Ishikawa (cell line): ENCODE data around the gene EMP2.

Experiments used
- CEBPB ChIP-seq: IDR thresholded peaks from 2 replicates; pipeline ENCODE4 v1.6.1; 2012
- CREB1 ChIP-seq: IDR thresholded peaks from 2 replicates; pipeline ENCODE4 v1.6.1; 2012; ENCODE audit warnings: low read depth
- EGR1 ChIP-seq: IDR thresholded peaks from 2 replicates; pipeline ENCODE4 v1.6.1; 2012
- EP300 ChIP-seq: IDR thresholded peaks from 2 replicates; pipeline ENCODE4 v1.6.1; 2012; ENCODE audit warnings: borderline replicate concordance
- FOXM1 ChIP-seq: IDR thresholded peaks from 2 replicates; pipeline ENCODE4 v1.6.1; 2012; ENCODE audit warnings: low read depth, borderline replicate concordance
- NFIC ChIP-seq: IDR thresholded peaks from 2 replicates; pipeline ENCODE4 v1.6.1; 2012
- RAD21 ChIP-seq: IDR thresholded peaks from 2 replicates; pipeline ENCODE4 v1.6.1; 2012; ENCODE audit warnings: low read depth
- TAF1 ChIP-seq: IDR thresholded peaks from 2 replicates; pipeline ENCODE4 v1.6.1; 2012; ENCODE audit warnings: low read depth, mild to moderate bottlenecking
- TCF12 ChIP-seq: IDR thresholded peaks from 2 replicates; pipeline ENCODE4 v1.6.1; 2012; ENCODE audit warnings: low read depth
- TEAD4 ChIP-seq: IDR thresholded peaks from 2 replicates; pipeline ENCODE4 v1.6.1; 2012
- YY1 ChIP-seq: IDR thresholded peaks from 2 replicates; pipeline ENCODE4 v1.6.1; 2012; ENCODE audit warnings: low read depth
- ZBTB7A ChIP-seq: IDR thresholded peaks from 2 replicates; pipeline ENCODE4 v1.6.1; 2012; ENCODE audit warnings: low read depth
- TF ChIP-seq, protein P1 (sequence below): IDR thresholded peaks from 2 replicates; pipeline ENCODE4 v1.6.1; 2012
- TF ChIP-seq, protein P2 (sequence below): IDR thresholded peaks from 2 replicates; pipeline ENCODE4 v1.6.1; 2012
- TF ChIP-seq, protein P3 (sequence below): IDR thresholded peaks from 2 replicates; pipeline ENCODE4 v1.6.1; 2012; ENCODE audit warnings: low read depth, mild to moderate bottlenecking

EMP2 gene

DNA sequence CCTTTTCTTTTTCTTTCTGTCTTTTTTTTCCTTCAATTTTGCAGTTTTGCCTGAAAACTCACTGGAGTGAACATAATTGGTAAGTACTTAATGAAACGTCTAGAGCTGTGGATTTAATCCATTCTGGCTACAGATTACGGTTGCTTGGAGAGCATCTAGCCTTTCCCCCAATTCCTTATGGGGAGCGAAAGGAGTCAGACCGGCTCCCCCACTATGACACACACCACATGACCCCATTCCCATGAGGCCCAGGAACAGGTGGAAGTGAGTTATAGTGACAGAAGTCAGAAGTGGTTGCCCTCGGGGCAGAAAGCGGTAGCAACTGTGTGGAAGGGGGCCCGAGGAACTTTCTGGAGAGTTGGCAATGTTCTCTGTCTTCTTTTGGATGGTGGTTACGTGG is 41.2 kb downstream of the EMP2 start:
- TF ChIP-seq CREB1 = no peak
- TF ChIP-seq NFIC = no peak
- no peak for TF ChIP-seq RAD21
- no peak for TF ChIP-seq EGR1
- TF ChIP-seq, protein P1, sequence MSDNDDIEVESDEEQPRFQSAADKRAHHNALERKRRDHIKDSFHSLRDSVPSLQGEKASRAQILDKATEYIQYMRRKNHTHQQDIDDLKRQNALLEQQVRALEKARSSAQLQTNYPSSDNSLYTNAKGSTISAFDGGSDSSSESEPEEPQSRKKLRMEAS = no peak
- no peak for TF ChIP-seq YY1
- no peak for TF ChIP-seq TAF1
- TF ChIP-seq FOXM1 = no peak
- TF ChIP-seq TCF12 = no peak
- TF ChIP-seq EP300 = no peak
- TF ChIP-seq, protein P2, sequence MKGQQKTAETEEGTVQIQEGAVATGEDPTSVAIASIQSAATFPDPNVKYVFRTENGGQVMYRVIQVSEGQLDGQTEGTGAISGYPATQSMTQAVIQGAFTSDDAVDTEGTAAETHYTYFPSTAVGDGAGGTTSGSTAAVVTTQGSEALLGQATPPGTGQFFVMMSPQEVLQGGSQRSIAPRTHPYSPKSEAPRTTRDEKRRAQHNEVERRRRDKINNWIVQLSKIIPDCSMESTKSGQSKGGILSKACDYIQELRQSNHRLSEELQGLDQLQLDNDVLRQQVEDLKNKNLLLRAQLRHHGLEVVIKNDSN = no peak
- no peak for TF ChIP-seq ZBTB7A
- TF ChIP-seq TEAD4 = no peak
- TF ChIP-seq, protein P3, sequence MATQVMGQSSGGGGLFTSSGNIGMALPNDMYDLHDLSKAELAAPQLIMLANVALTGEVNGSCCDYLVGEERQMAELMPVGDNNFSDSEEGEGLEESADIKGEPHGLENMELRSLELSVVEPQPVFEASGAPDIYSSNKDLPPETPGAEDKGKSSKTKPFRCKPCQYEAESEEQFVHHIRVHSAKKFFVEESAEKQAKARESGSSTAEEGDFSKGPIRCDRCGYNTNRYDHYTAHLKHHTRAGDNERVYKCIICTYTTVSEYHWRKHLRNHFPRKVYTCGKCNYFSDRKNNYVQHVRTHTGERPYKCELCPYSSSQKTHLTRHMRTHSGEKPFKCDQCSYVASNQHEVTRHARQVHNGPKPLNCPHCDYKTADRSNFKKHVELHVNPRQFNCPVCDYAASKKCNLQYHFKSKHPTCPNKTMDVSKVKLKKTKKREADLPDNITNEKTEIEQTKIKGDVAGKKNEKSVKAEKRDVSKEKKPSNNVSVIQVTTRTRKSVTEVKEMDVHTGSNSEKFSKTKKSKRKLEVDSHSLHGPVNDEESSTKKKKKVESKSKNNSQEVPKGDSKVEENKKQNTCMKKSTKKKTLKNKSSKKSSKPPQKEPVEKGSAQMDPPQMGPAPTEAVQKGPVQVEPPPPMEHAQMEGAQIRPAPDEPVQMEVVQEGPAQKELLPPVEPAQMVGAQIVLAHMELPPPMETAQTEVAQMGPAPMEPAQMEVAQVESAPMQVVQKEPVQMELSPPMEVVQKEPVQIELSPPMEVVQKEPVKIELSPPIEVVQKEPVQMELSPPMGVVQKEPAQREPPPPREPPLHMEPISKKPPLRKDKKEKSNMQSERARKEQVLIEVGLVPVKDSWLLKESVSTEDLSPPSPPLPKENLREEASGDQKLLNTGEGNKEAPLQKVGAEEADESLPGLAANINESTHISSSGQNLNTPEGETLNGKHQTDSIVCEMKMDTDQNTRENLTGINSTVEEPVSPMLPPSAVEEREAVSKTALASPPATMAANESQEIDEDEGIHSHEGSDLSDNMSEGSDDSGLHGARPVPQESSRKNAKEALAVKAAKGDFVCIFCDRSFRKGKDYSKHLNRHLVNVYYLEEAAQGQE = no peak
- TF ChIP-seq CEBPB = no peak

DNA sequence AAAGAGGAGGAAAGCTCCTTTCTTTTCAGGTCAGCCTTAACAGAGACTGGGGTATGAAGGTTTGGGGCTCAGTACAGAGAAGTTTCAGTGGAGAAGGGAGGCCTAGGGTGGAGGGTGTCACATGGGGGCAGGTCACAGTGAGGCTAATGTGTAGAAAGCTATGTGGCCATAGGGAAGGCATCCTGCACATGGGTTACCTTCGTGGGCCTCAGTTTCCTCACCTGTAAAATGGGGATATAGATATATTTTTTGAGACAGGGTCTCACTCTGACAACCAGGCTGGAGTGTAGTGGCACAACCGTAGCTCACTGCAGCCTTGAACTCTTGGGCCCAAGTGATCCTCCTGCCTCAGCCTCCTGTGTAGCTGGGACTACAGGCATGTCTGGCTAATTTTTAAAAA is 41.8 kb downstream of the EMP2 start:
- TF ChIP-seq CREB1 (no peak), NFIC (no peak), FOXM1 (no peak)
- TF ChIP-seq, protein P3 = no peak

DNA sequence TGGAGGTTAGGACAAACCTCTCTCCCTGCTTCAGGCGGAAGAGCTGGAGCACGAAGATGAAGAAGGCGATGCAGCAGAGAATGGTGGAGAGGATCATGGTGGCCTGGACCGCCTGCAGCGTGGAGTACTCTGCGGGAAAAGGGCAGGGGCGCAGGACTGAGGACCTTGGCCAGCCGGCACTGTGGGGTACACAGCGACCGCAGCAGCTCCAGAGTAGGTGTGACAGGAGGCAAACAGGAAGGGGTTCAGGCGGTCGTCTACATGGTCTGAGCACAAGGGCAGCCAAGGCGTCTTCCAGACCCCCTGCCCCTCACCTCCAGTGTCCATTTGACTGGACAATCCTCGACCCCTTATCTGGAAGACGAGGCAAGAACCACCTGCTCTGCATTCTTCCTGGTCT is 42.5 kb downstream of the EMP2 start:
- TF ChIP-seq TEAD4 = no peak
- TF ChIP-seq ZBTB7A = no peak
- no peak for TF ChIP-seq TCF12
- TF ChIP-seq, protein P1 = no peak
- no peak for TF ChIP-seq RAD21
- TF ChIP-seq TAF1 = no peak

DNA sequence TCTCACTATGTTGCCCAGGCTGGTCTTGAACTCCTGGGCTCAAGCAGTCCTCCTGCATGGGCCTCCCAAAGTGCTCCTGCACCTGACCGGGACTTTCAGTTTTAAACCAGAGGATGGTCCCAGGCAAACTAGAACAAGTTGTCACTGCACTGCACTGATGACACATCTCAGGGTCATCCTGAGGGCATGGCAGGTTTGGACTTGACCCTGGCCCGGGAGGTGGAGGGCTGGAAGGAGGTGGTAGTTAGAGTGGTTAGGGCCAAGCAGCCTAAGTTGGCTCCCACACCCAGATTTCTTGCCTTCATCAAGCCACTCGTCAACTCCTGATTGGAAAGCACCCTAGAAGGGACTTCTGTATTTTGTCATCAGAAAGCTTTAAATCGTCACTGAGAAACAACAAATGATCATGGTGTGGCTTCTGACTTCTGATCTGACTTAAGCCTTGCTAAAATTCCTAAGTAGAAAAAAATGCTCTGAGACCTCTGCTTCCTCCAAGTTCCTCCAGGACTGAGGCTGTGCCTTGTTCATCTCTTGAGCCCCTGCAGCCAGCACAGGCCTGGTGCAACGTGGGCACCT is 43.5 kb downstream of the EMP2 start:
- TF ChIP-seq CEBPB (no peak), TAF1 (no peak), ZBTB7A (no peak), YY1 (no peak), TCF12 (no peak), RAD21 (no peak), FOXM1 (no peak), EP300 (no peak), CREB1 (no peak)
- TF ChIP-seq, protein P2 = no peak
- TF ChIP-seq, protein P3 = no peak
- TF ChIP-seq, protein P1 = no peak

DNA sequence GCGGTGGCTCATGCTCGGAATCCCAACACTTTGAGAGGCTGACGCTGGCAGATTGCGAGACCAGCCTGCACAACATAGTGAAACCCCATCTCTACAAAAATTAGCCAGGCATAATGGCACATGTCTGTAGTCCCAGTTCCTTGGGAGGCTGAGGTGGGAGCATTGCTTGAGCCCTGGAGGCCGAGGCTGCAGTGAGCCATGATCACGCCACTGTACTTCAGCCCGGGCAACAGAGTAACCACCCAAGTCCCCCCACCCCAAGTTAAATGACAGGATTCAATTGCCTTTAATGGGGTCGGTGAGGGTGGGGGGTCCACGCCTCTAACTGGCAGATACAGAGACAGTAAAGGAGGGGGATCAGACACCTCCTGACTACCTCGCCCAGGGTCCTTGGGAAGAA is 44.9 kb downstream of the EMP2 start:
- TF ChIP-seq, protein P2 = no peak
- TF ChIP-seq YY1 = no peak
- TF ChIP-seq, protein P3 = no peak
- no peak for TF ChIP-seq EGR1
- no peak for TF ChIP-seq FOXM1
- TF ChIP-seq TEAD4 = no peak
- no peak for TF ChIP-seq NFIC
- TF ChIP-seq TAF1 = no peak
- TF ChIP-seq CREB1 = no peak
- no peak for TF ChIP-seq TCF12
- no peak for TF ChIP-seq ZBTB7A
- no peak for TF ChIP-seq CEBPB
- TF ChIP-seq, protein P1 = no peak
- no peak for TF ChIP-seq RAD21
